HG02623 (cell line): ENCODE data around the gene SERPINB1.
"Not testable (repeated sequence)": the region's sequence is repeated elsewhere in the genome, so short reads cannot be mapped to it uniquely, and the experiment has no call there.

Experiments
- ATAC-seq: cut with Tn5 transposase; IDR thresholded peaks from one replicate; pipeline ENCODE4 v1.9.1; 2021; ENCODE audit warnings: moderate library complexity; ENCODE audit not compliant: unreplicated experiment

SERPINB1 gene

GRCh38 chr6:2819115-2819514 lies 22.5 kb downstream of the SERPINB1 start:
- no peak for ATAC-seq

- no peak for ATAC-seq
Observed at GRCh38 chr6:2818593-2818992, 23.1 kb downstream of the SERPINB1 start.

- no peak for ATAC-seq
Observed at GRCh38 chr6:2817903-2818443, 23.7 kb downstream of the SERPINB1 start.

GRCh38 chr6:2816158-2816557 lies 25.5 kb downstream of the SERPINB1 start:
- ATAC-seq = no peak

GRCh38 chr6:2812695-2813094 lies 29.0 kb downstream of the SERPINB1 start:
- no peak for ATAC-seq

GRCh38 chr6:2810092-2810671 lies 31.5 kb downstream of the SERPINB1 start:
- ATAC-seq = no peak

- no peak for ATAC-seq
Observed at GRCh38 chr6:2809015-2809414, 32.6 kb downstream of the SERPINB1 start.

- no peak for ATAC-seq
Observed at GRCh38 chr6:2807342-2808090, 34.1 kb downstream of the SERPINB1 start.

GRCh38 chr6:2806644-2807043 lies 35.0 kb downstream of the SERPINB1 start:
- ATAC-seq = no peak

GRCh38 chr6:2805031-2805430 lies 36.6 kb downstream of the SERPINB1 start:
- ATAC-seq = no peak

- ATAC-seq = no peak
Observed at GRCh38 chr6:2804516-2804915, 37.1 kb downstream of the SERPINB1 start.

GRCh38 chr6:2803731-2804429 lies 37.8 kb downstream of the SERPINB1 start:
- no peak for ATAC-seq

- no peak for ATAC-seq
Observed at GRCh38 chr6:2802521-2803060, 39.1 kb downstream of the SERPINB1 start.

GRCh38 chr6:2801687-2802086 lies 40.0 kb downstream of the SERPINB1 start:
- ATAC-seq = not testable (repeated sequence)

GRCh38 chr6:2800552-2801316 lies 40.9 kb downstream of the SERPINB1 start:
- ATAC-seq = no peak

- ATAC-seq = no peak
Observed at GRCh38 chr6:2799936-2800527, 41.6 kb downstream of the SERPINB1 start.

- no peak for ATAC-seq
Observed at GRCh38 chr6:2798586-2799134, 43.0 kb downstream of the SERPINB1 start.

GRCh38 chr6:2797564-2798031 lies 44.1 kb downstream of the SERPINB1 start:
- no peak for ATAC-seq

GRCh38 chr6:2796861-2797260 lies 44.8 kb downstream of the SERPINB1 start:
- ATAC-seq = no peak

GRCh38 chr6:2795956-2796355 lies 45.7 kb downstream of the SERPINB1 start:
- ATAC-seq = no peak
